Measurements from ENCODE around the gene MAP3K4. TPM values are rescaled to one million over a fixed set of nuclear protein-coding genes. Genes with fewer than 3 reads are reported as not detected.
A peak's percentile ranks its signal among the peaks of the same experiment; 100 is the strongest.

Gene MAP3K4
- total and polyA plus RNA-seq, 2 of the 8 experiments (the other 6 are each of a cell fraction or from before 2014, with no cell fraction given) = 16.6 to 51.6 TPM

GRCh38 chr6:161164182-161164625, 172.6 kb downstream of the MAP3K4 start:
- ChIA-PET CTCF (ENCODE audit: partially characterized antibody) (interaction anchor here (0.8 to 3.5 kb wide), 5 partner anchors 9 to 209 kb away, joined by 3 to 15 read pairs (median 4); no protein-coding TSS in a partner anchor), POLR2A (ENCODE audit: partially characterized antibody) (no interaction called here)
- H3K4me3 ChIP-seq (ENCODE audit: extremely low read depth in 1 of 4, insufficient read depth in 2 of 4, low read depth in 3 of 4, low read length in 4 of 4) = no peak overlapping the region
- H3K27me3 ChIP-seq (replicated peaks in 1 of 4; ENCODE audit: control insufficient read depth in 3 of 4, extremely low read depth in 1 of 4, insufficient read depth in 3 of 4, low read length in 3 of 4) = no peaks in the 10 kb centered on the region
- DNase-seq (ENCODE audit: low read depth in 1 of 2, low spot score in 2 of 2) = no peak
- no peak overlapping the region for H2BK12ac ChIP-seq (ENCODE audit: low read depth, low read length)
- H2BK15ac ChIP-seq (ENCODE audit: low read length) = 0 out of 2 replicates have a peak overlapping the region, but pooled peaks have one; percentile 29
- no peak for FAIRE-seq
- H3K4me2 ChIP-seq (ENCODE audit: insufficient read depth in 1 of 2, low read depth in 2 of 2, low read length in 2 of 2) = no peak overlapping the region; a peak in 1 of 4 replicates
- H3K14ac ChIP-seq (ENCODE audit: insufficient read length) = no peak overlapping the region
- H4K8ac ChIP-seq (ENCODE audit: extremely low read depth, insufficient read depth, low read length) = no peak overlapping the region; the same call in 1 of the 2 replicates
- no peak overlapping the region for H3K23ac ChIP-seq (ENCODE audit: insufficient read length)
- peaks cover 0 to 4% of the 10 kb centered on the region in 2 experiments; a peak in 1 of 4 replicates for H3K79me2 ChIP-seq (ENCODE audit: control insufficient read depth in 1 of 2, insufficient read depth in 2 of 2, low read length in 2 of 2)
- H3K18ac ChIP-seq (ENCODE audit: extremely low read depth, low read length) = no peak overlapping the region; the same call in 1 of the 2 replicates
- no peak overlapping the region for H4K5ac ChIP-seq (ENCODE audit: insufficient read length, low read depth, low read length)
- no peaks in the 10 kb centered on the region for H4K20me1 ChIP-seq (replicated peaks in 1 of 2; ENCODE audit: control insufficient read depth in 1 of 2, insufficient read depth in 2 of 2, low read length in 2 of 2)
- H2AK5ac ChIP-seq (ENCODE audit: low read depth, low read length) = no peak overlapping the region
- no peaks in the 10 kb centered on the region for H3K9me3 ChIP-seq (ENCODE audit: insufficient read depth in 2 of 2, low read depth in 1 of 2, low read length in 1 of 2)
- no peak overlapping the region for H4K91ac ChIP-seq (replicated peaks; ENCODE audit: insufficient read length, low read length)
- no peak overlapping the region for H2BK5ac ChIP-seq (ENCODE audit: low read depth, low read length)
- no peak overlapping the region for H3K4ac ChIP-seq (replicated peaks; ENCODE audit: insufficient read length, low read depth, low read length)
- no peak overlapping the region for H3K56ac ChIP-seq (replicated peaks; ENCODE audit: insufficient read length, low read depth, low read length)
- peaks cover 0 to 17% (median 1%) of the 10 kb centered on the region in 4 experiments; a peak in 3 of 8 replicates for H3K36me3 ChIP-seq (ENCODE audit: control insufficient read depth in 2 of 4, insufficient read depth in 4 of 4, low read length in 3 of 4)
- no peak overlapping the region for H3K9ac ChIP-seq (replicated peaks in 1 of 4; ENCODE audit: extremely low read depth in 1 of 4, low read depth in 3 of 4, low read length in 3 of 4)
- WGBS, 2 experiments (ENCODE audit: extremely low coverage in 1 of 2, insufficient coverage in 1 of 2, insufficient read length in 1 of 2, insufficient replicate concordance in 2 of 2, low coverage in 1 of 2, low lambda C conversion rate in 2 of 2, missing lambda C conversion rate in 1 of 2) = 87% methylated on average over 9 of the region's 9 CpGs; no CpG with 5 or more reads in 1 of the 2 experiments
- no peaks in the 10 kb centered on the region for H3K23me2 ChIP-seq (ENCODE audit: low read depth, low read length)
- no peak overlapping the region for H3K27ac ChIP-seq (ENCODE audit: low read depth, low read length)
- H2BK120ac ChIP-seq (replicated peaks; ENCODE audit: low read depth, low read length) = no peak overlapping the region
- H3K4me1 ChIP-seq (replicated peaks in 1 of 4; ENCODE audit: control insufficient read depth in 3 of 4, insufficient read depth in 4 of 4, low read length in 3 of 4) = peaks cover 2 to 21% (median 16%) of the 10 kb centered on the region in 4 experiments
- H2AFZ ChIP-seq (ENCODE audit: low read length) = no peak overlapping the region
- H2BK20ac ChIP-seq (ENCODE audit: low read length) = no peak overlapping the region
- peaks cover 9% of the 10 kb centered on the region for H3K79me1 ChIP-seq (ENCODE audit: low read depth, low read length)
- TF ChIP-seq BRCA1 (IDR thresholded peaks at IDR 0.05; ENCODE audit: low read depth, low read length) (no peak), RBBP5 (IDR thresholded peaks at IDR 0.05; ENCODE audit: borderline replicate concordance, low read depth, low read length) (no peak), KDM1A (IDR thresholded peaks at IDR 0.05; ENCODE audit: borderline replicate concordance, low read length) (no peak), SUZ12 (IDR thresholded peaks at IDR 0.05; ENCODE audit: low read length) (no peak), HDAC6 (IDR thresholded peaks at IDR 0.05; ENCODE audit: low read depth, low read length) (no peak), CEBPB (IDR thresholded peaks at IDR 0.05; ENCODE audit: low read depth, low read length) (no peak), GTF2F1 (IDR thresholded peaks at IDR 0.05; ENCODE audit: borderline replicate concordance, low read depth, low read length) (no peak), CHD1 (IDR thresholded peaks at IDR 0.05; ENCODE audit: low read depth, low read length) (no peak), NANOG (IDR thresholded peaks at IDR 0.05; ENCODE audit: insufficient read depth, low read depth, low read length, poor library complexity, severe bottlenecking) (no peak), SAP30 (IDR thresholded peaks at IDR 0.05; ENCODE audit: insufficient read depth, insufficient replicate concordance, low read length) (no peak), FOSL1 (IDR thresholded peaks at IDR 0.05; ENCODE audit: insufficient read depth, low read depth, low read length) (no peak), TBP (IDR thresholded peaks at IDR 0.05; ENCODE audit: low read depth, low read length) (no peak), SP1 (IDR thresholded peaks at IDR 0.05; ENCODE audit: low read depth, low read length) (no peak), ZNF274 (IDR thresholded peaks at IDR 0.05; ENCODE audit: borderline replicate concordance, extremely low read depth, low read length) (no peak)
